ENCODE measurements around the gene GSC2.

GRCh38 chr22:19139001-19139356 lies 11.1 kb downstream of the GSC2 start:
- TF ChIP-seq FOXK2 (IDR thresholded peaks at IDR 0.05) (no peak), ARNT (IDR thresholded peaks at IDR 0.05) (no peak), HDGF (IDR thresholded peaks at IDR 0.05; ENCODE audit: borderline replicate concordance) (no peak), ELF4 (IDR thresholded peaks at IDR 0.05) (no peak)
